GM19043 (cell line): ENCODE results near the gene FBXO36.
A peak's percentile ranks its signal among the peaks of the same experiment; 100 is the strongest.
"Not testable (repeated sequence)": the region's sequence is repeated elsewhere in the genome, so short reads cannot be mapped to it uniquely, and the experiment has no call there.

Source experiments
- ATAC-seq: cut with Tn5 transposase; IDR thresholded peaks from one replicate; pipeline ENCODE4 v1.9.1; 2021; ENCODE audit warnings: low read depth; ENCODE audit not compliant: unreplicated experiment

Gene FBXO36

GRCh38 chr2:229910147-229910831, 12.0 kb upstream of the FBXO36 start:
- peak; percentile 22 for ATAC-seq

GRCh38 chr2:229910832-229911412, 11.4 kb upstream of the FBXO36 start:
- peak; percentile 69 for ATAC-seq

DNA sequence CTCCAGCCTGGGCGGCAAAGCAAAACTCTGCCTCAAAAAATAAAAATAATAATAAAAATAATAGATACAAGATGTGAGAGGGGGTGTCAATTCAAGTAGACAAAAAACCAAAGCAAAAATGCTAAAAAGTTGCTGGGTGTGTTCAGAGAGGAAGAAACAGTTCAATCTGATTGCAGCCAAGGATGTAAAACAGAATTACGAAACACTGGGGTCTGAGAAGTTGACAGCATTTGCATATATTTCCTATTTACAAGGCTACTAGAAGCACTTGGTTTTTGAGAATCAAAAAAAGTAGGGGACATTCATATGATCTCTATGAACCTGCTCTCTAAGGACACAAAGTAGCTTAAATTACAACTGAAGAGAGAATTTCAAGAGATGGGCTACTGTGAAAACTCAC, 8.1 kb upstream of the FBXO36 start:
- ATAC-seq = no peak

DNA sequence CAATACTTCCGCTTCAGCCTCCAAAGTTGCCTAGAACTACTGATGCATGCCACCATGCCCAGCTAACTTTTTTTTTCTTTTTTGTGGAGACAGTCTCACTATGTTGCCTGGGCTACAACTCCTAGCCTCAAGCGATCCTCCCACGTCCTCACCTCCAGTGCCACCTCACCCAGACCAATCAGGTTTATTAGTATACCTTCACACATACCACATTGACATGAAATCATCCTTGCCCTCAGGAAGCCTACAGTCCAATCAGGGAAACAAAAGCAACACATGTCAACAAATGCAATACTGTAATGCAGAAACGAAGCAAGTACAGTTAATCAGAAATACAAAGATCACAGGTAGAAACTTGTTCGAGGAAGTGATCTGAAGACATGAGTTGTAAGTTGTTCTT, 4.5 kb upstream of the FBXO36 start:
- ATAC-seq = no peak

- ATAC-seq = no peak
Observed at GRCh38 chr2:229920011-229920641, 2.2 kb upstream of the FBXO36 start.

GRCh38 chr2:229921101-229921891, 1.0 kb upstream of the FBXO36 start:
- ATAC-seq = peak; percentile 27

GRCh38 chr2:229921892-229922448, 333 bp upstream of the FBXO36 start, which contains the start of gene TRIP12:
TRIP12 (minus strand) TSS chr2:229922009; CDS start chr2:229880079, 41,930 bp downstream.
- ATAC-seq = peak; percentile 57

- ATAC-seq = not testable (repeated sequence)
Observed at GRCh38 chr2:229924541-229924940, 2.2 kb downstream of the FBXO36 start.

GRCh38 chr2:229925201-229925600, 2.9 kb downstream of the FBXO36 start:
- no peak for ATAC-seq

- no peak for ATAC-seq
Observed at GRCh38 chr2:229927817-229928321, 5.6 kb downstream of the FBXO36 start.

DNA sequence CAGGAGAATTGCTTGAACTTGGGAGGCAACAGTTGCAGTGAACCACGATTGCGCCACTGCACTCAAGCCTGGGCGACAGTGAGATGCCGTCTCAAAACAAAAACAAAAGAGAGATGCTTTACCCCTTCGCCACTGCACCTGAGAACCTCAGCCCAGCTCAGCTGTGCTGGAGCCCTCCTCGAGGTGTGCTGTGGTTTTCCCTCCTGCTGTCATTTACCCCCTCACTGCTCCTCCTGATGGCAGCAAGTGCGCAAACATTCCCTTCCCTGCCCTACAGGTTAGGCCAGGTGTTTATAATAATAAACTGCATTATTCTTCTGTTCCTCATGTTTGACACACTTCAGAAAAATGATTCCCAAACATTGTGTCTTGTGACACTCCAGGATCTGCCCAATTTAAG, 8.4 kb downstream of the FBXO36 start:
- no peak for ATAC-seq

GRCh38 chr2:229931241-229931640, 8.9 kb downstream of the FBXO36 start:
- no peak for ATAC-seq

DNA sequence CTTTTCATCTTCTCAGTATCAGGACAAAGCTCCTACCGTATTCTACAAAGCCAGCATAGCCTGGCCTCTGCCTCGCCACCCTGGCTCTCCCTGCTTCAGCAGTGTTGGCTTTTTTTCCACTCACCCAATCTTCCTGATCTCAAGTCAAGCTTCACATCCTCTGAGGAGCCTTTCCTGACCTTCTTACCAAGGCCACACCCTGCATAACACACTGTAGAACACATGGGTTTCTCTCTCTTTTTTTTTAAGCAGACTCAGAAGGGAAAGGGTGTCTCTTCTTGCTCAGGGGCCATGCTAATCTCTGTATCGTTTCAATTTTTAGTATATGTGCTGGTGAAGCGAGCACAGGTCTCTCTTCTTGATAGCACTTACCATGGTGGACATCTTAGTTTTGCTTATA, 15.2 kb downstream of the FBXO36 start:
- no peak for ATAC-seq

GRCh38 chr2:229942671-229943070, 20.4 kb downstream of the FBXO36 start:
- no peak for ATAC-seq

GRCh38 chr2:229943171-229943570, 20.9 kb downstream of the FBXO36 start:
- ATAC-seq = no peak

- ATAC-seq = no peak
Observed at GRCh38 chr2:229943770-229944449, 21.6 kb downstream of the FBXO36 start.

DNA sequence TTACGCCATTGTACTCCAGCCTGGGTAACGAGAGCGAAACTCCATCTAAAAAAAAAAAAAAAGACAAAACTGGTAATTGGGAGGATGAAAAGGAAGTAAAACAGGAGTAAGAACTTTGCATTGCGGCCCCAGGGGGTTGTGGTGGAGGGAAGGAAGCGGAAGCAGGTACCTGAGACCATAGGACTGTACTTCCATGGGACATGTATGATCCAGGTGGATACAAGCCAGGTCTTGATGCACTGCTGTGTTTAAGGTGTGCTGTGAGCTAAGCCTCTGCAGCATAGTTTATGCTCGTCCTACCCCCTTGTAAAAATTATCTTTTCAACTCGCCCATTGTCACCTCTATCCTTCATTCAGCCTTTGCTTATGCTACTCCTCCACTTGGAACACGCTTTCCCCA, 23.7 kb downstream of the FBXO36 start:
- no peak for ATAC-seq

DNA sequence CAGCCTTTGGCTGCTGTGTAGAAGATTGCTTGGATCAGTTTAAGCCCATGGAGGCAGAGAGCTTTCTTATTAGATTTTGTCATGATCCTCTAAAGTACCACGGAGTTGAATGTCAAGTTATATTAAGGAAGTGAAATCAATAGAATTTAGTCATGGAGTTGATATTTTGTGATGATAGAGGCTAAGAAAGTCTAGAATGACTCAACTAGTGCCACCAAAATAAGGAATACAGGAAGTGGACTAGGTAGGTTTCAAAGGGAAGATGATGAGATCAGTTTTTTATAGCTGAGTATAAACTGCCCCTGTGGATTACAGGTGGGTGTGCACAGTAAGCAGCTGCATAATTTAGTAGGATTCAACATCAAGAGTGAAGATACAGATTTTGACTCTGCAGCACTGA, 25.2 kb downstream of the FBXO36 start:
- ATAC-seq = no peak

DNA sequence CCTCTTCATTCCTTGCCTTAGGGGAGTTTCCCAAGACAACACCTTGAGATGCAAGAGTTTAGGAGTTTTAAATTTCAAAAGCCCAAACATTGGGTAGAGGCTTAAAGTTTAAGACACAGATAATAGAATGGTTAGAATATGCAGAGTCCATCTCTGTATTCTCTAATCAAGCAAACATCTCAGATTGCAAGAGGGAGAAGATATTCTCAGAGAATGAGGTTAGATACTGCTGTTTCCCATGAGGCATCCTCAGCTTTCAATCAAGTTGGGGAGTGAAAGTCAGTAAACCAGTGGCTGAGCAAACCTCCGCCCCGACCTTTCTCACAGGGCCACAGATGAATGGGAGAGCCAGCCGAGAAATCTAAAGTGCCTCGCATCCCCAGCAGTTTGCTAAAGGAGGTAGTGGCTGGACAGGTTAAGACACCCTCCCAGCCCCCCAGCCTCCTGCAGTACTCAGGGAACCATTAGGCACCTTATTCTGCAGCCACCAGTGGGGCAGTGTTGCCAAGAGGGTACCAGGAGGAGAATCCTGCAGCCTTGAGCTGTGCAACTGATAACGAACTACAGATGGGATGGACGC, 30.0 kb downstream of the FBXO36 start:
- ATAC-seq = no peak

GRCh38 chr2:229955663-229956062, 33.4 kb downstream of the FBXO36 start:
- no peak for ATAC-seq
